Lower leg skin (tissue), 4 donors: ENCODE data around the gene SUPT4H1. TPM values are rescaled to one million over a fixed set of nuclear protein-coding genes. Genes with fewer than 3 reads are reported as not detected.

Experiments used
- DNase-seq, 2 donors: peaks; one replicate each; pipeline ENCODE4 v3.0.0-alpha.2; 2019; ENCODE audit warnings: low spot score in 2 of 2
- H3K4me3 ChIP-seq: fragments of 200-600 bp; sonication (generic); 2 replicates; pipeline ENCODE4 v1.5.1; 2017; ENCODE audit warnings: mild to moderate bottlenecking, low read depth; ENCODE audit not compliant: poor library complexity, severe bottlenecking
- POLR2A ChIP-seq, 2 donors: fragments of 450-650 bp; IDR thresholded peaks; one replicate each; pipeline ENCODE4 v1.6.1; 2016 to 2017; ENCODE audit warnings: antibody characterized with exemption in 2 of 2, mild to moderate bottlenecking in 1 of 2, moderate library complexity in 1 of 2
- WGBS, 2 donors: methylation state at CpG; one replicate each; pipeline ENCODE4 v1.1.5; 2018; 5-methylcytosine and 5-hydroxymethylcytosine counted together
- intact Hi-C: fragments of 100-400 bp; cut with DNase I; formaldehyde crosslinking; loops from one replicate; pipeline ENCODE4 v1.15.0; 2023; ENCODE audit warnings: low total_unique reads
- total RNA-seq, 4 donors: library from RNA; depleted of rRNA; stranded (reverse); fragments of >200 nt; gene quantifications; one replicate each; pipeline ENCODE4 v1.1.0, GENCODE V29; 2016
- TF ChIP-seq, protein P1 (sequence below), 3 donors: fragments of 450-650 bp; IDR thresholded peaks; one replicate each; pipeline ENCODE4 v1.5.1; 2016; ENCODE audit warnings: antibody characterized with exemption in 3 of 3, mild to moderate bottlenecking in 3 of 3, moderate library complexity in 2 of 3

The SUPT4H1 gene
- total RNA-seq, 4 donors from 2014 or later: 49.5 to 89.7 (median 57.5) TPM

DNA sequence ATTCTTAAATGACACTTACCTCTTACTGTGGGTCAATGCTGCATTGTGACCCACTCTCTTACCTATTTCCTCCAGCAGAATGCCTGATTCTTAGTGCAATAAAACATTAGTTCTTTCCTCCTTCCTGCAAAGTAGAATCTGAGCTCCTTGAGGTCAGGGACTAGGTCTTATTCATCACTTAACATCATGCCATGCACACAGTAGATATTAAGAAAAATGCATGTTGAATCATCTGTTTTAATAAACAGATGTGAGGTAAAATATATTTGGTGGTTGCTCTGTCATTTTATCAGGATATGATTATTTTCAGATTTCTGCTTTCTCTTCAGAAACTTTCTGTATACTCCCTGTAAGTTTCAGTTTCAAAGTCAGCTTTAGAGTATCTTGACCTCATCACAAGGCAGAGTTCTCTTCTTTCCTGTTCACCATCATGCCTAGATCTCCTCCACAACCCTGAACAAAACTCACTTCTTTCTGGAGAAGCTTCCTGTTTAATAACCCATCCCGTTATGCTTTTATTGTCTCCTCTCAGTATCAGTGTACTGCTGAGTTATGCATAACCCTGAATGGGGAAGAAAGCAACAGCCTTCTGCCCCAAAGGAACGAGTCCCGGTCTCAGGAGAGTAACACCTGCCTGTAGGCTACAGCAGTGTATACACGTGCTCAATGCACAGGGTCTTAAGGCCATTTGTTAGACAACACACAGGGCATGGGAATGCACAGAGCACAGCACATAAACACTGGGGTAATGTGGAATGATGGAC lies 30.3 kb upstream of the SUPT4H1 start:
- TF ChIP-seq, protein P1, sequence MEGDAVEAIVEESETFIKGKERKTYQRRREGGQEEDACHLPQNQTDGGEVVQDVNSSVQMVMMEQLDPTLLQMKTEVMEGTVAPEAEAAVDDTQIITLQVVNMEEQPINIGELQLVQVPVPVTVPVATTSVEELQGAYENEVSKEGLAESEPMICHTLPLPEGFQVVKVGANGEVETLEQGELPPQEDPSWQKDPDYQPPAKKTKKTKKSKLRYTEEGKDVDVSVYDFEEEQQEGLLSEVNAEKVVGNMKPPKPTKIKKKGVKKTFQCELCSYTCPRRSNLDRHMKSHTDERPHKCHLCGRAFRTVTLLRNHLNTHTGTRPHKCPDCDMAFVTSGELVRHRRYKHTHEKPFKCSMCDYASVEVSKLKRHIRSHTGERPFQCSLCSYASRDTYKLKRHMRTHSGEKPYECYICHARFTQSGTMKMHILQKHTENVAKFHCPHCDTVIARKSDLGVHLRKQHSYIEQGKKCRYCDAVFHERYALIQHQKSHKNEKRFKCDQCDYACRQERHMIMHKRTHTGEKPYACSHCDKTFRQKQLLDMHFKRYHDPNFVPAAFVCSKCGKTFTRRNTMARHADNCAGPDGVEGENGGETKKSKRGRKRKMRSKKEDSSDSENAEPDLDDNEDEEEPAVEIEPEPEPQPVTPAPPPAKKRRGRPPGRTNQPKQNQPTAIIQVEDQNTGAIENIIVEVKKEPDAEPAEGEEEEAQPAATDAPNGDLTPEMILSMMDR (IDR thresholded peaks at IDR 0.05): no peak
- DNase-seq: no peak
- WGBS, 2 donors: 36% methylated on average over 4 of the region's 4 CpGs
- H3K4me3 ChIP-seq: no peak overlapping the region
- intact Hi-C loops: no loop called here

DNA sequence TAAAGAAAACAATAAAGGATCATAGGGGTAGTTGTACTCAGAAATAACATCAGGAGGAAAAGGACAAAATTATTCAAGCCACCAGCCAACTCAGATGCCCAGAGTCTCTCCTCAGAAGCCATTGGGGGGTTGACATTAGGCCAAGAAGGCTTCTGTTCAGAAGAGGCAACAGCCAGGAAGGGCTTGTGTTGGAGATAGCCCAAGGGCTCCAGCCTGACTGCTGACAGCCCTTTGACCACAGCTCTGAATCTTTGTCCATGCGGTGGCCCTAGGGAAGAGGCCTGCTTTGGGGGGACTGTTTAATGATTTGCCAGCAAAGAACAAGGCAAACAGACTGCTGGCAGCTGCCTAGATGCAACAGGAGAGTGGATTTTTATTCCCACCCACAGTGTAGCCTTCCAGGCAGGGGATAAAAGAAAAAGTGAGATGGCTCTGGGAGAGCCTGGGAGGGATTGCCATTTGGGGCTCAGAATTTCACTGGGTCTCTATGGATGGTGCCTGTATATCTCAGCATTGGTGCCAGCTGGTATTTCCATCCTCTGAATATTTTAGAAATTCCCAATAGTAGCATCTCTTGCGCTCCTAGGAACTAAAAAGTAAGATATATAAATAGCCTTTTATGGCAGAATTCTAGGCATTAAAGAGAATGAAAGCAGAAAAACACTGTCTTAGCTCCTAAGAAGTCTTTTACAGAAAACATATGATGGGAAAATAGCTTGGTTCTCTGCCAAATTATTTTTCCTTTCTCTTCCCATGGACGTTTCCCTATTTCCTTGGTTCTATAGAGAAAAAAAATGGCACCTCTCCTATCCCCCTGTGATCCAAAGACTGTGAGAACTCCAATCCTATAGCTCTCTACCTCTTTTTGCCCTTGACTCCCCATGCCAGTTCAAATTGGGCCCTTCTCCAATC lies 29.4 kb upstream of the SUPT4H1 start:
- DNase-seq: no peak
- no peak overlapping the region for H3K4me3 ChIP-seq
- intact Hi-C loops: no loop called here
- WGBS, 2 donors: 36 to 60% methylated on average over 3 of the region's 3 CpGs
- TF ChIP-seq POLR2A (IDR thresholded peaks at IDR 0.05): no peak
- TF ChIP-seq, protein P1 (IDR thresholded peaks at IDR 0.05): no peak

DNA sequence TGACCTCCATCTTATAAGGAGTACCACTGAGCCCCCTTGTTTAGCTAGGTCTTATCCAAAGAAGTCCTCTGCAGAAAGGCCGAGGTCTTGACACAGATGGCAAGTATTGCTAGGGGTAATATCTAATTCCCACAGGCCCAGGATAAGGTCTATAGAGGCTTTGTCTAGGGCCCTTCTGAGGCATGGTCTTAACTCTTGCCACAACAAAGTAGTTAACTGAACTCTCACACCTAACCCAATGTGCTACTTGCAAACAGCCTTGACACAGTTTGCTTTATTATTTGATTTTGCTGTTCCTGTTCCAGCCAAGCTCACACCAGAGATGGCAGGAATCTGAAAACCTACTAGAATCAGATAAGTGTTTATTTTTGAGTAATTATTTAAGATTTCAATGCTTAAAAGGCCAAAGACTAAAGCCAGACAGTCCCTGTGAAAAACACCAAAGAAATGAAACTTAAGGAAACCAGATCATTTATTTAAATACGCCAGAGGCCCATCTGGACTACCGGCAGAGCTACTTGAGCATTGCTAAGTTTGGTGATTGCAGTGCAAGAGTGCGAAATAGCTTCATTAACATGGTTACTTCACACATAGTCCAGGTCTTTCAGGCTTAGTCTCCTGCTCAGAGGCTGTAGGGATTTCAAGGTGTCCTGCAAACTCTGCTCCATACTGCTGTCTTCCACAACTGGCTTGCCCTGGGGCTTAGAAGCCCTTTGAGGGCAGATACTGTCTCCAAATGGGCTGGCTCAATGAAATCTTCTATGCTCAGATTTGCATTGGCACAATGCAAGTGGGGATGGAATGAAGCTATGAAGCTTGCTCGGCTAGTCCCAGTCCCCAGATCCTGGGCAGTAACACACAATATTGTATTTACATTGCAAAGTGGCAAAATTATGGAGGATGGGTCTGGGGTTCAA lies 28.5 kb upstream of the SUPT4H1 start:
- DNase-seq: no peak
- H3K4me3 ChIP-seq: no peak overlapping the region
- intact Hi-C loops: no loop called here
- 83 to 92% methylated on average over 5 of the region's 5 CpGs for WGBS, 2 donors
- TF ChIP-seq, protein P1 (IDR thresholded peaks at IDR 0.05): no peak
- no peak for TF ChIP-seq POLR2A (IDR thresholded peaks at IDR 0.05)

DNA sequence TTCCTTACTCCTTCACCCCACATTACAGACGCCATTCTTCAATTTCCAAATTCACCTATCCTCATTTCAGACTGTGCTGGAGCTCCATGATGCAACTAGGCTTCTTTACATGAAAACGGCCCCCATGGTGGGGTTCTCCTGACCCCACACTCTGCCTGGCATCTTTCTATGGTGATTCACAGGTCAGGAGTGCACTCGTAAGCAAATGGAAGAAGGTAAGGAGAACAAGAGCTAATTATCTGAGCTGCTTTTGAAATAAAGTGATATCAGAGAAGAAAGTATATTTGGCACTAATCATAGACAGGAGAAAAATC lies 27.5 kb upstream of the SUPT4H1 start:
- intact Hi-C loops: no loop called here
- H3K4me3 ChIP-seq: no peak overlapping the region
- no peak for DNase-seq
- TF ChIP-seq, protein P1 (IDR thresholded peaks at IDR 0.05): no peak
- TF ChIP-seq POLR2A (IDR thresholded peaks at IDR 0.05): no peak
- WGBS, 2 donors: 77 to 80% methylated on average over 3 of the region's 3 CpGs

DNA sequence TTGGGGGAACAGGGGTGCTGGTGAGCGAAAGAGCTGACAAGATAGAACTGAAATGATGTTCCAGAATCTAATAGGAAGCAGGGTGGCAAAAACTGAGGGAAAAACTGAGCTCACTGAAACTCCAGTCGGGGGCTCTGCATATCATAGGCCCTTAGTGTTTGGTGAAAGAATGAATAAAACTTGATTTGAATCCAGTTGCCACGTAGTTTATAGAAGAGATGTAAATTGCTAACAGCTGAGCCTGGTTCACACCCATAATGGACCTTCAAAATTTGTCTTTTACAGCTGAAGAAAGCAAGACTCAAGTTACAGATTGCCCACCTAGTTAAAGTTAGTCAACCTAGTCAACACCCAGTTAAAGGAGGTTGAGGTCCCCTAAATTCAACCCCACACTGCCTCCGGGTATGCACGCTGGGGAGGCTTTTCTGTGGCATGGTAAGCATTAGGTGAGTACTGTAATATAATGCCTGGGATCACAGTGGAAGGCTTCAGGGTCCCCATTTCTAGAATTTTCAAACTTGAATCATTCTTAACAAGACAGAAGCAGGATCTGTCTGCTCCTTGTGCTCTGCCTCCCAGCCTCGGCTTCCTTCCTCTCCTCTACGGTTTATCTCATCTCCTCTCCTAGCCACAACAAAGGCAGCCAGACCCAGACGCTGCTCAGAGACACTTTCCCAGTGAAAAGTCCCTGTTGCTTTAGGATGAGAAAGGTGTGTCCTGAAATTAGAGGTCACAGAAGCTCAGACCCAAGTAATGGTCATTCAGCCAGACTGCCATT lies 26.9 kb upstream of the SUPT4H1 start:
- no peak overlapping the region for H3K4me3 ChIP-seq
- no peak for DNase-seq
- TF ChIP-seq POLR2A (IDR thresholded peaks at IDR 0.05): no peak
- TF ChIP-seq, protein P1 (IDR thresholded peaks at IDR 0.05): no peak
- WGBS, 2 donors: 53 to 62% methylated on average over 8 of the region's 8 CpGs
- intact Hi-C loops: no loop called here
